Stimulated activated CD8-positive, alpha-beta memory T cell treated with anti-CD3 and anti-CD28 coated beads, Interleukin-4, amount 100 ng/mL, for 4 hours (primary cell): ENCODE results near the gene ACAA1.
"Not testable (repeated sequence)": the region's sequence is repeated elsewhere in the genome, so short reads cannot be mapped to it uniquely, and the experiment has no call there.

Source experiments
- DNase-seq, 2 donors: peaks; one replicate each; pipeline ENCODE4 v3.0.0-alpha.2; 2020; ENCODE audit warnings: low read depth in 2 of 2, low spot score in 1 of 2

Gene ACAA1

GRCh38 chr3:38107911-38108648, 28.8 kb downstream of the ACAA1 start:
- DNase-seq: no peak

GRCh38 chr3:38105525-38105924, 31.4 kb downstream of the ACAA1 start:
- no peak for DNase-seq

- DNase-seq: no peak
Observed at GRCh38 chr3:38102444-38102814, 34.5 kb downstream of the ACAA1 start.

- DNase-seq: no peak
Observed at GRCh38 chr3:38101811-38102443, 35.0 kb downstream of the ACAA1 start.

- DNase-seq: no peak
Observed at GRCh38 chr3:38100498-38100897, 36.4 kb downstream of the ACAA1 start.

GRCh38 chr3:38099518-38099917, 37.4 kb downstream of the ACAA1 start:
- DNase-seq: no peak

- DNase-seq: no peak
Observed at GRCh38 chr3:38098376-38098723, 38.6 kb downstream of the ACAA1 start.

GRCh38 chr3:38097446-38098375, 39.2 kb downstream of the ACAA1 start:
- no peak for DNase-seq

GRCh38 chr3:38095669-38096483, 41.1 kb downstream of the ACAA1 start:
- DNase-seq: no peak

GRCh38 chr3:38094999-38095398, 41.9 kb downstream of the ACAA1 start:
- no peak for DNase-seq

- no peak for DNase-seq
Observed at GRCh38 chr3:38090453-38090852, 46.5 kb downstream of the ACAA1 start.

GRCh38 chr3:38089163-38089562, 47.8 kb downstream of the ACAA1 start:
- DNase-seq: no peak

GRCh38 chr3:38088126-38089078, 48.5 kb downstream of the ACAA1 start:
- DNase-seq: no peak

GRCh38 chr3:38087278-38087677, 49.6 kb downstream of the ACAA1 start:
- DNase-seq: not testable (repeated sequence)

- DNase-seq: no peak
Observed at GRCh38 chr3:38086496-38086895, 50.4 kb downstream of the ACAA1 start.

GRCh38 chr3:38085943-38086324, 51.0 kb downstream of the ACAA1 start:
- DNase-seq: no peak

- no peak for DNase-seq
Observed at GRCh38 chr3:38085311-38085942, 51.5 kb downstream of the ACAA1 start.

GRCh38 chr3:38084334-38085310, 52.3 kb downstream of the ACAA1 start:
- no peak for DNase-seq
